Progenitor cell of endocrine pancreas (in vitro differentiated cells): ENCODE measurements around the gene ERCC4. TPM values are rescaled to one million over a fixed set of nuclear protein-coding genes. Genes with fewer than 3 reads are reported as not detected.

Source experiments
- DNase-seq: peaks from one replicate; pipeline ENCODE4 v3.0.0; 2021; ENCODE audit warnings: low spot score; ENCODE audit not compliant: unreplicated experiment
- H3K27ac Mint-ChIP-seq: 2 replicates; pipeline ENCODE4 v1.8.0; 2021; ENCODE audit warnings: mild to moderate bottlenecking, moderate library complexity, mixed read lengths
- H3K27me3 Mint-ChIP-seq: 2 replicates; pipeline ENCODE4 v1.8.0; 2021; ENCODE audit warnings: mixed read lengths
- H3K36me3 Mint-ChIP-seq: 2 replicates; pipeline ENCODE4 v1.8.0; 2022; ENCODE audit warnings: mixed read lengths; ENCODE audit not compliant: insufficient read depth
- H3K4me1 Mint-ChIP-seq: 2 replicates; pipeline ENCODE4 v1.8.0; 2021; ENCODE audit warnings: low read depth, mixed read lengths
- H3K4me3 Mint-ChIP-seq: 2 replicates; pipeline ENCODE4 v1.8.0; 2021; ENCODE audit warnings: low read depth, mild to moderate bottlenecking, moderate library complexity, mixed read lengths
- H3K9me3 Mint-ChIP-seq: 2 replicates; pipeline ENCODE4 v1.8.0; 2021; ENCODE audit warnings: low read depth, mixed read lengths
- CTCF ChIP-seq: fragments of 200-600 bp; sonication (generic); IDR thresholded peaks from one replicate; pipeline ENCODE4 v1.5.0; 2021; ENCODE audit warnings: antibody characterized with exemption, mild to moderate bottlenecking; ENCODE audit not compliant: unreplicated experiment
- total RNA-seq: library from RNA; stranded (reverse); gene quantifications from 2 replicates; pipeline ENCODE4 v1.2.1, GENCODE V29; 2021

Gene ERCC4
- total RNA-seq, 1 donor from 2014 or later = 19.3 TPM

GRCh38 chr16:13977177-13977576 lies 57.2 kb downstream of the ERCC4 start:
- Mint-ChIP-seq H3K27ac (no peak overlapping the region), H3K36me3 (no peaks in the 10 kb centered on the region), H3K27me3 (no peaks in the 10 kb centered on the region), H3K4me1 (no peaks in the 10 kb centered on the region), H3K9me3 (peaks cover 9% of the 10 kb centered on the region), H3K4me3 (no peak overlapping the region)
- no peak for TF ChIP-seq CTCF
- no peak for DNase-seq

GRCh38 chr16:13982451-13982850 lies 62.5 kb downstream of the ERCC4 start:
- TF ChIP-seq CTCF = no peak
- no peak for DNase-seq
- H3K27me3 Mint-ChIP-seq = no peaks in the 10 kb centered on the region
- no peaks in the 10 kb centered on the region for H3K36me3 Mint-ChIP-seq
- H3K27ac Mint-ChIP-seq = peak overlapping the region; percentile 26
- no peak overlapping the region for H3K4me3 Mint-ChIP-seq
- H3K4me1 Mint-ChIP-seq = no peaks in the 10 kb centered on the region
- peaks cover 5% of the 10 kb centered on the region for H3K9me3 Mint-ChIP-seq

GRCh38 chr16:13983625-13984024 lies 63.7 kb downstream of the ERCC4 start:
- no peak for TF ChIP-seq CTCF
- H3K4me1 Mint-ChIP-seq = no peaks in the 10 kb centered on the region
- H3K36me3 Mint-ChIP-seq = no peaks in the 10 kb centered on the region
- DNase-seq = no peak
- no peak overlapping the region for H3K4me3 Mint-ChIP-seq
- peaks cover 5% of the 10 kb centered on the region for H3K9me3 Mint-ChIP-seq
- no peak overlapping the region for H3K27ac Mint-ChIP-seq
- no peaks in the 10 kb centered on the region for H3K27me3 Mint-ChIP-seq

GRCh38 chr16:13984794-13985193 lies 64.8 kb downstream of the ERCC4 start:
- no peak overlapping the region for H3K4me3 Mint-ChIP-seq
- H3K4me1 Mint-ChIP-seq = no peaks in the 10 kb centered on the region
- no peak for TF ChIP-seq CTCF
- peaks cover under 1% of the 10 kb centered on the region for H3K9me3 Mint-ChIP-seq
- H3K27me3 Mint-ChIP-seq = no peaks in the 10 kb centered on the region
- no peaks in the 10 kb centered on the region for H3K36me3 Mint-ChIP-seq
- H3K27ac Mint-ChIP-seq = no peak overlapping the region
- DNase-seq = no peak

GRCh38 chr16:13988038-13988437 lies 68.1 kb downstream of the ERCC4 start:
- no peak for TF ChIP-seq CTCF
- Mint-ChIP-seq H3K36me3 (no peaks in the 10 kb centered on the region), H3K27ac (no peak overlapping the region), H3K9me3 (no peaks in the 10 kb centered on the region), H3K4me1 (no peaks in the 10 kb centered on the region), H3K4me3 (no peak overlapping the region), H3K27me3 (no peaks in the 10 kb centered on the region)
- DNase-seq = no peak

- Mint-ChIP-seq H3K4me1 (no peaks in the 10 kb centered on the region), H3K27ac (no peak overlapping the region), H3K4me3 (no peak overlapping the region), H3K27me3 (no peaks in the 10 kb centered on the region), H3K36me3 (no peaks in the 10 kb centered on the region), H3K9me3 (no peaks in the 10 kb centered on the region)
- no peak for TF ChIP-seq CTCF
- no peak for DNase-seq
Measured at GRCh38 chr16:13992322-13992721, 72.4 kb downstream of the ERCC4 start.
